HG03060 (cell line): ENCODE results near the gene S100Z.
"Not testable (repeated sequence)": the region's sequence is repeated elsewhere in the genome, so short reads cannot be mapped to it uniquely, and the experiment has no call there.

Experiments used
- ATAC-seq: cut with Tn5 transposase; IDR thresholded peaks from one replicate; pipeline ENCODE4 v1.9.1; 2021; ENCODE audit warnings: low read depth, moderate number of reproducible peaks; ENCODE audit not compliant: unreplicated experiment

The S100Z gene

DNA sequence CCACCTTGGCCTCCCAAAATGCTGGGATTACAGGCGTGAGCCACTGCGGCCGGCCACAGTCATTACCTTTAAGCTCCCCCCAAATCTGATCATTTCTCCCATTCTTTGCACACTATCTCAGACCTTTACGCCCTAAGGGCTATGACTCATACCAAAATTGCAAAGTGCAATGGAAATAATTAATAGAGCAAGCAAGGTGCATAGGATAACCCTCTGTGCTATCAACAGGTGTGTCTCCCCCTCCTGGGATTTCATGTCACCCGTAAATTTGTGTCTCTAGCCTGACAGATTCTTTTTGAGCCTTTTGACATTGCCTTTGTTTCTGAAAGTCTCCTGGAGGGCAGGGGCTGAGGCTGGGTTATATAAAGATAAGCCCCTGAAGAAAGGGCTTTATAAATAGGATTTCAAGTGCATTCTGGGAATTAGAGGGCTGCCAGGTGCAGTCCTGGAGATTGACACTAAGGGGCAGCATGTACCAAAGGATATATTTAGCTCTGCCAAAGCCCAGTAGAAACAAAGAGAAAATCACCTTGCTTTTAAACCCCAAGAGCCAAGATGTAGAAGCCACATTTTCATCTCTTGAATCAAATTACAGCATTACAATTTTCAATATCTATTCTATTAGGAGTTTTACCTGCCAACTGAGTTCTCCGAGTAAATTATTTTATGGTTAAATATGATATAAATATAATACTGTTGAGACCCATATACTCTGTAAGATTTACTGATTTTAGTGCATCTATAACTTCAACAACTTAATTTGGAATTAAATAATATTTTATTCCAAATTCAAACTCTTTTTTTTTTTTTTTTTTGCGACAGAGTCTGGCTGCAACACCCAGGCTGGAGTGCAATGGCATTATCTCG lies 18.2 kb downstream of the S100Z start:
- ATAC-seq: peak; percentile 57

DNA sequence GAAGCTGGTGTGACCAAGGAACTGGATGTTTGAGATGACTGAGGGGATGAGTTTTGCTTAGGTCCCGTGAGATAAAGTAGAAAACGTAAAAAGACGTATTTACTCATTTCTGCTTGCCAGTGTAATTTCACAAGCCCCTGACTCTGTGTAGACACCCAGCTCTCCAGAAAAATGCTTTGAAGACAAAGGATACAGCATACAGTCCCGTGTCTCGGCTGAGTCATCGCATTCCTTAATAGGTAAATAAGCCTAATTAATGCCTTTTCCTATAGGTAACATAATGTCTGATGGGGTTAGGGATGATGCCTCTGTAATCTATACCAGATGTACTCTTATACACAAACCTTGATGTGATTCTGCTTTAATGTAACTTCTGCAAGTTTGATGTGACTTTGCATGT lies 20.2 kb downstream of the S100Z start:
- no peak for ATAC-seq

DNA sequence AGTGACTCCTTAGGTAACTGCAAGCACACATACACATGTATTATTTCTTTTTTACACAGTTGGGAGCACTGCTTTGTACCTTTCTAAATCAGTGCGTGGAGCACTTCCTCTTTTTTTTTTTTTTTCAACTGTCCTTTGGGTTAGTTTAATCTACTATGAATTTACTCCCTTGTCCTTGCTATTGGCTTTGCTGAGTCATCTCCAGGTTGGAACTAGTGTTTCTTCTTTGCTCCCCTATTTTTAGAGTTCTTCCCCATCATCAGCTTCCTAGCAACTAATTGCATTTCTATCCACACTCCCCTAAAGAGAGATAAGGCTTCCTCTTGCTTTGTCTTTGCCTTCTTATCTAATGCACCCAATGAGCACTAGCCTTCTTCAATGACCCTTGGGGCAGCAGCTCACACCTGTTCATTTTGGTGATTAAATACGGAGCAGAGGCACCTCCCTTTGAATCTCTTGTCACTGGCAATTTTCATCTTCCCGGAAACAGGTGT lies 24.3 kb downstream of the S100Z start:
- no peak for ATAC-seq

DNA sequence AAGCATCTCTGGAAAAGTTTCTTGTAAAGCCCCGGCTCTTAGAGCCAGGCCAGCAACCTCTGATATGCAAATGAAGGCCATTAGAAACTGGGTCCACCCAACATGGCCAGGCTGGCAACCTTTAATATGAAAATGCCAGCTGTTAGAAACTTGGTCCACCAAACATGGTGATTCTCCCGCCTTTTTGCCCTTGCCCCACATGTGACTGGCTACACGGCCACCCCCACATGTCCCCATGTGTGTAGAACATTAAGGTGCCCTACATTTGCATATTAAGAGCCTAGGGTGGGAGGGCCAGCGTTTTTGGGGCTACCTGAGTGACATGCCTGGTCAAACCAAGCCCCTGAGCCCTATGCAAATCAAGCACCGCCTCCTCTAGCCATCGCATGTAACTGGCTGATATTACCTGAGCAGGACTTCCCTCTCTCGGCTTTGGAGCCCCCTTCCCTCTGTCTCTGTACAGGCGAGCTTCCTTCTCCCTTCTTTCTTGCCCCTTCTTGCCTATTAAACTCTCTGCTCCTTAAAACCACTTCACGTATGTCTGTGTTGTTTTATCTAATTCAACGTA lies 39.0 kb downstream of the S100Z start:
- no peak for ATAC-seq

DNA sequence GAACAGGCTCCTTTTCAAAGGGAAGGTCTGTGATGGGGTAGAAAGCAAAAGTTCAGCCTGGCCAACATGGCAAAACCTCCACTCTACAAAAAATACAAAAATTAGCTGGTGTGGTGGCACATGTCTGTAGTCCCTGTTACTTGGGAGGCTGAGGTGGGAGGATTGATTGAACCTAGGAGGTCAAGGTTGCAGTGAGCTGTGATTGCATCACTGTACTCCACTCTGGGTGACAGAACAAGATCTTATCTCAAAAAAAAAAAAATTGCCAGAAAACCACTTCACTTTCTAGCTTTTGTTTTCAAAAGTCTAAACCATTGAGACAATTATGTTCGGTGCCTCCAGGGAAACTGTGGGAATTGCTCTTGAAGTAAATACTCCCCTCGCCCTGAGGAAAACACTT lies 43.5 kb downstream of the S100Z start:
- no peak for ATAC-seq

DNA sequence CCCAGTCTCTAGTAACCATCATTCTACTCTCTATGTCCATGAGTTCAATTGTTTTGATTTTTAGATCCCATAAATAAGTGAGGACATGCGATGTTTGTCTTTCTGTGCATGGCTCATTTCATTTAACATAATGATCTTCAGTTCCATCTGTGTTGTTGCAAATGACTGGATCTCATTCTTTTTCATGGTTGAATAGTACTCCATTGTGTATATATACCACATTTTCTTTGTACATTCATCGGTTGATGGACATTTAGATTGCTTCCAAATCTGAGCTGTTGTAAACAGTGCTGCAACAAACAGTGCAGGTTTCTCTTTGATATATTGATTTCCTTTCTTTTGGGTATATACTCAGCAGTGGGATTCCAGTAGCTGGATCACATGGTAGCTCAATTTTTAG lies 46.4 kb downstream of the S100Z start:
- no peak for ATAC-seq

DNA sequence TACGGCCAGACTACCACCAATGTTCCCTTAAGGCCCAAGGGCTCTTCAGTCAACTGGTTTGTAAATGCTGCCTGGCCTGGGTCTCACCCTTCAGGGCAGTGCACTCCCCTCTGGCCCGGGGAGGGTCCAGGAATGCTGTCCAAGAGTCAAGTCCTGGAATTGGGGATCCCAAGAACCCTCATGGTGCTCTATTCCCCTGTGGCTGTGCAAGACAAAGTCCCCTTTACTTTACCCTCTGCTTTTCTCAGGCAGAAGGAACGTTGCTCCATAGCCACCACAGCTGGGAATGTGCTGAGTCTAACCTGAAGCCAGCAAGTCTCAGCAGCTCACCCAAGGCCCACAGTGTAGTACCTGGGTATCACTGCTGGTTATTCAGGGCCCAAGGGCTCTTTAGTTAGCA lies 51.7 kb downstream of the S100Z start:
- no peak for ATAC-seq

DNA sequence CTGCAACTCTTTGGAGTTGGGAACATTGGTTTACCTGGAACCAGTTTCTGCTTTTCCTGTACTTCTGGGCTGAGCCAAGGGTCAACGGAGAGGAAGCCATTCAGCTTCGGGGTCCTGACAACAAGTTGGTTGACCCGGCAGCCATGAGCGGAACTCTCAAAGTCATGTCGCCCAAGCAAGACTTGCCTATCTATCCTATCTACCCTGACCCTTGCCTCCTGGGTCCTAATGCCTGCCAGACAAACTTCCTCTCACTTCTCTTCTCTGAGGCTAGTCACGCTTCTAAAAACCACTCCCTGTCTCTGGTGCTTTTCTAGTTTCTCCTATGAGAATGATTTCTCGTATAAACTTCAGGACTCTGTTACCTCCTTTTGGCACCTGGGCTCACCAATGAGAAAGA lies 58.4 kb downstream of the S100Z start:
- ATAC-seq: no peak

DNA sequence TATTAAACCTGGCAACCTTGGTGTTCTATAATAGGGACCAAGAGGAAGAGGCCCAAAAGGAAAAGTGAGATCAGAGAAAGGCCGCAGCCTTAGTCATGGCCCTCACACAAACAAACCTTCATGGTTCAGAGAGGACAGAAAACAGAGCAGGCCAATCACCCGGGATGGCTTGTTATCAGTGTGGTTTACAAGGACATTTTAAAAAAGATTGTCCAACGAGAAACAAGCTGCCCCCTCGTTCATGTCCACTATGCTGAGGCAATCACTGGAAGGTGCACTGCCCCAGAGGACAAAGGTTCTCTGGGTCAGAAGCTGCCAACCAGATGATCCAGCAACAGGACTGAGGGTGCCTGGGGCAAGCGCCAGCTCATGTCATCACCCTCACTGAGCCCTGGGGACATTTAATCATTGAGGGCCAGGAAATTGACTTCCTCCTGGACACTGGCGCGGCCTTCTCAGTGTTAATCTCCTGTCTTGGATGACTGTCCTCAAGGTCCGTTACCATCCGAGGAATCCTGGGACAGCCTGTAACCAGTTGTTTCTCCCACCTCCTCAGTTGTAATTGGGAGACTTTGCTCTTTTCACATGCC lies 60.6 kb downstream of the S100Z start:
- ATAC-seq: not testable (repeated sequence)

DNA sequence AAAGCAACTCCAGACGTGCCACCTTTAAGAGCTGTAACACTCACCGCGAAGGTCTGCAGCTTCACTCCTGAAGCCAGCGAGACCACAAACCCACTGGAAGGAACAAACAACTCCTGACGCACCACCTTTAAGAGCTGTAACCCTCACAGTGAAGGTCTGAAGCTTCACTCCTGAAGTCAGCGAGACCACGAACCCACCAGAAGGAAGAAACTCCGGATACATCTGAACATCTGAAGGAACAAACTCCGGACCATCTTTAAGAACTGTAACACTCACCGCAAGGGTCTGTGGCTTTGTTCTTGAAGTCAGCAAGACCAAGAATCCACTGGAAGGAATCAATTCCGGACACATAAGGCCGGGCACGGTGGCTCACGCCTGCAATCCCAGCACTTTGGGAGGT lies 64.9 kb downstream of the S100Z start:
- ATAC-seq: not testable (repeated sequence)

DNA sequence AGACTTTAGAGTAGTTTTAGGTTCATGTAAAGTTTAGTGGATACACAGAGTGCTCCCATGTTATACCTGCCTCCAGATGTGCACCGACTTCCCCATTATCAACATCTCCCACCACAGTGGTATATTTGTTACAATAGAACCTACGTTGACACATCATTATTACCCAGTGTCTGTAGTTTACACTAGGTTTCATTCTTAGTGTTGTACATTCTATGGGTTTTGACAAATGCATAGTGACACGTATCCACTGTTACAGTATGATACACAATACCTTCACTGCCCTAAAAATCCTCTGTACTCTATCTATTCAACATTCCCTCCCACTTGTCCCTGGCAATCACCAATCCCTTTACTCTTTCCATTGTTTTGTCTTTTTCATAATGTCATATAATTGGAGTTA lies 68.7 kb downstream of the S100Z start:
- no peak for ATAC-seq

DNA sequence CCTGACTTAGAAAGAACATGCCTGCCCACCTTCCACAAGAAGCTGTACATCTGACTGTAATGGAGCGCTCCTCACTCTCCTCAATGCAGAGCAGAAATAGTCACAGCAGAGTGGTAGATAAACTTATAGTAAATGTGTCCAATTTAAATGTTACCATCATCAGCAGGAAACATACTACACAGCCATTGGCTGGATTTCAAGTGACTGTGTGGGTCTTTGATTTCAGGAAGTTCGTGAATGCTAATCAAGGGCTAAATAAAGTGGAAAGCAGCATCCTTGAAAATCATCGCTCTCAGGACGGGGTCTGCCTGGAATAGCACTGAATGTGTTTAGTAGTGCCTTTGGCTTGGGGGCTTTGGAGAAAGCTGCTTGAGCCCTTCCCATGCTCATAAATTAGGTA lies 70.7 kb downstream of the S100Z start:
- ATAC-seq: no peak

DNA sequence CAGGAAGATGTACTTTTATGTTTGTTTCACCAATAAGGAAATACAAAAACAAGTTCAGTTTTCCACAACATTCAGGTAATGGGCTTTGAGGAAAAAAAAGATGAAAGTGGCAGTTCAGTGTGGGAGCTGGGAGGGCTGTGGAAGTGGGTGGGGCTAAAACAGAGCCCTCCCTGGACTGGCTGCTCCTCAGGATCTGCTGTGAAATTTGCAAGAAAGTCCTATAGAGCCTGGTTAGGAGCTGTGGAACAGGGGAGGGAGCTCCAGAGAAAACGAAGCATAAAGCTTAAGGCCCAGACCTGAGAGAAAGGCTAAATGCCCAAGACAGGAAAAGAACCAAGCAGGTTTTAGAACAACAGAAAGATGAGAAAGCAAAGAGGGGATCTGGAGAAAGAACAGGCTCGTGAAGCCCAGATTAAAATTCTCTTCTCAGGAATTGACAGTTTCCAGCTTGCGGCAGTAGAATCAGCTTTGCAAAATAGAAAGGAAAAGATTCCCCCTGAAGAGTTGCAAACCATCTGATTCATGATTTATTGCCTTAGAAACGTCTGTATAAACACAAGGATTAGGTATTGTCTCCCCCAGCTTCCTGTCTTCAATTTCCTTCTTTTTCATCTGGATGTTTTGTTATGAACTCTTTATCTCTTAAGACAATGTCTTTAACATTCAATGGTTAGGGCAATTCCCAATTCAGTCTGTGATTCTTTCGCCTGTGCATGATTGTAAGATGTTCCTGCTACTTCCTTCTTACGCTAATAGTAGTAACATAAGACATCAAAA lies 76.7 kb downstream of the S100Z start:
- no peak for ATAC-seq

DNA sequence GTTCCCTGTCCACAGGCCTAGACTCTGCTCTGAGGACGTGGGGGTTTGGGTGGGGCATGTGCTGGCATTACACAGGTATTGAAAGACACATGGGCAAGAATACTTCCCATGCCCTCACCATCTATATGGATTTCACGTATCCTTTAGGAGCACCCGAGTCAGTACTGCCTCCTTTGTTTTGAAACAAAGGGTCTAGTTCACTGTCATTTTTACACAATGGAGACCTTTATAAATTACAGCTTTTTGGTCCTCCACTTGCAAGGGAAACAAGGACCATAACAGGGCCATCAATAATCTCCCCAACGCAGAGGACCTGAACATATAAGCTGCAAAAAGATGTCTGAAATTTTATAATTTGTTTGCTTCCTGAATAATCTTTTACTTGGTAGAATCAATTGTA lies 78.1 kb downstream of the S100Z start:
- no peak for ATAC-seq

DNA sequence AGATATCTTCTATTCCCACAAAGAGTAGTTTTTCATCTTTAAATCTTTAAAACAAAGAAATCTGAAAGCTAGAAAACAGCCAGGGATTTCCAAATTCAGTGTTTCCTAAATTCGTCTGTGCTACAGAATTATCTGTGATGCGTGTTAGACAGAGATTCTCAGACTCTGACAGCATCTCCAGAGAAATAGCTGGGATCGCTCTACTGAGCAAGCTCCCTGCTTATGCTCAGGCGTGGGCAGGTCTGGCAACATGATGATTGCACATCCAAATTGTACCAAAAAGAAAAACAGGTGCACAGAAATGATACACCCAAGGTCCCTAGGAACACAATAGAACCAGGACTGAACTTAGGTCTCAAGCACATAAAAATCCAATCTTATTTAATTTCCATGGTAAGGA lies 80.3 kb downstream of the S100Z start:
- ATAC-seq: no peak

DNA sequence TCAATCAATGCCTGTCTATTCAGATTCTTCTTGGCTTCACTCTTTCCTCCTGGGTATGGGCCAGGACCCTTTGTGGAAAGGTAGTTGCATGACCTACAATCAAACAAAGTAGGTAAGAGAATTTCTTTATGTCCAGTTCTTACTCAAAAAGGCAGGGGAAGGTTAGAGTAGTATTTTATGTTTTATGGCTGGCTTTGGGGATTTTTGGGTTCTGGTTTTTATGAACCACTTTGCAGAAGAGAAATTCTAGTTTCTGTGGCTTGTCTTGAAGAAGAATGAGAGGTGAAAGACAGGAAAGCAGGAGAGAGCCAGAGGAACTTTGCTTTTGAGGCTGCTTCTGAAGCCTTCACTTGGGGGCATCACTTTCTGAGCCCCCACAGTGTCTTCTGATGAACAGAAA lies 88.4 kb downstream of the S100Z start:
- no peak for ATAC-seq

DNA sequence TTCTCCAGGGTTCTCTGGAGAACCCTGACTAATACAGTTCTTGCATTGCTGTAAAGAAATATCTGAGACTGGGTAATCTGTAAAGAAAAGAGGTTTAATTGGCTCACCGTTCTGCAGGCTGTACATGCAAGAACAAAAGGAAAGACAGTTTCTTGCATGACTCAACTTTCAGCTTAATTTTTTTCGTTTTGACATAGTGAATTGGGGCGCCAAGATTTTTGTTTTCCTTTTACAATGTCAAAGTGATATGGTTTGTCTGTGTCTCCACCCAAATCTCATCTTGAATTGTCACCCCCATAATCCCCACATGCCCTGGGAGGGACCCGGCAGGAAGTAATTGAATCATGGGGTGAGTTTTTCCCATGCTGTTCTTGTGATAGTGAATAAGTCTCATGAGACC lies 91.2 kb downstream of the S100Z start:
- ATAC-seq: no peak

DNA sequence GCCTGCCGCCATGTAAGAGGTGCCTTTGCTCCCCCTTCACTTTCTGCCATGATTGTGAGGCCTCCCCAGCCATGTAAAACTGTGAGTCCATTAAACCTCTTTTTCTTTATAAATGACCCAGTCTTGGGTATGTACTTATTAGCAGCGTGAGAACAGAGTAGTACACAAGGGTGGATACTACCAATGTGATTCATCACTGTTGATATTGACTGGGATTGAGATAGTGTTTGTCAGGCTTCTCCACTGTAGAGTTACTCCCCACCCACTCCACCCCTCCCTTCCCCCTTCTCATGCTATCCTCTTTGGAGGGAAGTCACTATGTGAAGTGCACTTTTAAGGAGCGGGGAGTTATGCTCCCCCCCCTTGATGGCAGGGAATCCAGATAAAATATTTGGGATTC lies 91.6 kb downstream of the S100Z start:
- no peak for ATAC-seq

DNA sequence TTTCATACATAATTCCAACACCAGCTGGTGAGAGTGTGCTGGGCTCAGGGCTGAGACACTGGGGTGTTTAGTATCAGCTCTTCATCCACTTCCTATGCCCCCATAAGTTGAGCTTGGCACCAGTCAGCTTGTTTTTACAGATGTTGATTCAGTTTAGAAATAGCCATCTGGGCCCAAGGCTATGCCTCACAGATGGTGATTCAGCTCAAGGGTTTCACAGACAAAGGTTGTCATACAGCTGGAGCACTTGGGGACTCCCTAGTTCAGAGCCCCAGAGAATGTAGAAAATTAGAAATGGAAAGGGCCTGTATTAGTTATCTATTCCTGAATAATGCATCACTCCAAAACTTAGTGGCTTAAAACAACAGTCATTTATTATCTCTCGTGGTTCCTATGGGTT lies 92.8 kb downstream of the S100Z start:
- ATAC-seq: no peak

DNA sequence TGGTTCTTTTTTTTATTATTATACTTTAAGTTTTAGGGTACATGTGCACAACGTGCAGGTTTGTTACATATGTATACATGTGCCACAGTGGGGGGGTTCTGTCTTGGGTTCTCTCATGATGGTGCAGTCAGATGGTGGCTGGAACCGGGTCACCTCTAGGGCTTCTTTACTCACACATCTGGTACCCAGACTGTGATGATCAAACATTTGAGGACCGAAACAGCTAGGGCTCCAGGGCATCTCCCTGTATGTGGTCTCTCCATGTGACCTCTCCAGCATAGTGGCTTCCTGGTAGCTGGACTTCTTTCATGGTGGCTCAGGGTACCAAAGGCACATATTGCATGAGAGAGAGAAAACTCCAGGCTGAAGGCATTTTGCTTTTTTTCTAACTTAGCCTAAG lies 93.2 kb downstream of the S100Z start:
- no peak for ATAC-seq

DNA sequence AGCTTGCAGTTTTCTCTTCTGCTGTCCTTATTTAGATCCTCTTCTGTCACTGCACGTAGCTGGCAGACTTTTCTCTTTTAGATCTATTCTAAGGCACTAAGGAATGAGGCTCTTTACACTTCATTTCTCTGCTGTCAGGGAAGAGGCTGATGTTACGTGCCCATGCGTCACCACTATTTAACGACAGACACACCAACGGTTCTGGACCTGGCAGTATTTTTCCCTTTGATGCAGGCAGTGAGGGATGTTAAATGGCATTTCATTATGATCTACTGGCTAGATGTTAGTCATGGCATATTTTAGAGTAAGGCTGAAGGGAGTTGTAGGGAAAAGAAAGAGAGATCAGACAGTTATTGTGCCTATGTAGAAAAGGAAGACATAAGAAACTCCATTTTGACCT lies 94.8 kb downstream of the S100Z start:
- no peak for ATAC-seq
